IMR-90 (cell line): ENCODE results near the gene RUNDC3A. TPM values are rescaled to one million over a fixed set of nuclear protein-coding genes. Genes with fewer than 3 reads are reported as not detected.

Source experiments
- ATAC-seq: fragments of 200-7000 bp; cut with Tn5 transposase; 2 replicates; pipeline ENCODE4 v1.9.1; 2020; ENCODE audit warnings: low read depth, mild to moderate bottlenecking, moderate library complexity
- Bru-seq: library from RNA; stranded (reverse); fragments of 400-500 nt; gene quantifications from one replicate; lab custom pipeline; 2021; lab: Mats Ljungman, UMichigan
- BruChase-seq, 2 experiments: library from RNA; stranded (reverse); fragments of 400-500 nt; gene quantifications; one replicate each; lab custom pipeline; 2021; lab: Mats Ljungman, UMichigan
- BruUV-seq: library from RNA; stranded (reverse); fragments of 400-500 nt; replicated peaks from 2 replicates; lab custom pipeline; 2021; lab: Mats Ljungman, UMichigan
- CTCF ChIA-PET: fragments of 300-600 bp; formaldehyde crosslinking; extraction: SDS; loops from one replicate; lab custom pipeline; 2021; ENCODE audit warnings: antibody characterized with exemption; lab: Yijun Ruan, JAX
- POLR2A ChIA-PET: fragments of 300-600 bp; sonication (Branson Sonifier 250); formaldehyde crosslinking; loops from one replicate; lab custom pipeline; 2022; ENCODE audit warnings: antibody characterized with exemption; ENCODE audit not compliant: unreplicated experiment; lab: Charles Lee
- DNase-seq: peaks from one replicate; pipeline ENCODE4 v3.0.0; 2013
- H2AFZ ChIP-seq: replicated peaks from 2 replicates; pipeline ENCODE3; 2013; ENCODE audit warnings: low read length, mild to moderate bottlenecking; ENCODE audit not compliant: poor library complexity
- H2AK5ac ChIP-seq: 2 replicates; pipeline ENCODE4 v1.6.1; 2013; ENCODE audit warnings: low read depth, low read length, inconsistent platforms
- H2AK9ac ChIP-seq: replicated peaks from 2 replicates; pipeline ENCODE3; 2013; ENCODE audit warnings: mild to moderate bottlenecking, low read depth, low read length, moderate library complexity; ENCODE audit not compliant: poor library complexity
- H2BK120ac ChIP-seq: 2 replicates; pipeline ENCODE4 v1.6.1; 2013; ENCODE audit warnings: low read depth, low read length, inconsistent platforms
- H2BK15ac ChIP-seq: 3 replicates; pipeline ENCODE4 v1.6.1; 2013; ENCODE audit warnings: low read depth, low read length, inconsistent platforms
- H2BK20ac ChIP-seq: 2 replicates; pipeline ENCODE4 v1.6.1; 2013; ENCODE audit warnings: low read depth, mild to moderate bottlenecking, inconsistent platforms, low read length, moderate library complexity
- H2BK5ac ChIP-seq: 2 replicates; pipeline ENCODE4 v1.6.1; 2013; ENCODE audit warnings: mild to moderate bottlenecking, low read depth, low read length, inconsistent platforms; ENCODE audit not compliant: poor library complexity, severe bottlenecking
- H3K14ac ChIP-seq: replicated peaks from 2 replicates; pipeline ENCODE4 v1.6.1; 2013; ENCODE audit warnings: low read depth, low read length, inconsistent platforms
- H3K18ac ChIP-seq: 2 replicates; pipeline ENCODE4 v1.6.1; 2013; ENCODE audit warnings: low read depth, low read length, control low read depth
- H3K23ac ChIP-seq: 2 replicates; pipeline ENCODE4 v1.6.1; 2013; ENCODE audit warnings: low read depth, low read length, inconsistent platforms
- H3K27ac ChIP-seq: 2 replicates; pipeline ENCODE4 v1.5.1; 2013; ENCODE audit warnings: mild to moderate bottlenecking, control low read depth, low read length; ENCODE audit not compliant: insufficient read depth
- H3K27me3 ChIP-seq: 2 replicates; pipeline ENCODE4 v1.6.1; 2013; ENCODE audit warnings: low read length; ENCODE audit not compliant: control insufficient read depth, insufficient read depth
- H3K36me3 ChIP-seq: 2 replicates; pipeline ENCODE4 v1.6.1; 2013; ENCODE audit warnings: low read length, mixed read lengths; ENCODE audit not compliant: control insufficient read depth, insufficient read depth
- H3K4ac ChIP-seq: 2 replicates; pipeline ENCODE4 v1.6.1; 2013; ENCODE audit warnings: low read depth, low read length, inconsistent platforms
- H3K4me1 ChIP-seq: 2 replicates; pipeline ENCODE4 v1.6.1; 2013; ENCODE audit warnings: low read length, mixed read lengths; ENCODE audit not compliant: control insufficient read depth, insufficient read depth
- H3K4me2 ChIP-seq: 2 replicates; pipeline ENCODE4 v1.6.1; 2013; ENCODE audit warnings: low read depth, mild to moderate bottlenecking, control low read depth, low read length, moderate library complexity
- H3K4me3 ChIP-seq: 2 replicates; pipeline ENCODE4 v1.5.1; 2013; ENCODE audit warnings: low read depth, mild to moderate bottlenecking, control low read depth, low read length, moderate library complexity; ENCODE audit not compliant: insufficient read depth
- H3K56ac ChIP-seq: 2 replicates; pipeline ENCODE4 v1.6.1; 2013; ENCODE audit warnings: low read length, inconsistent platforms; ENCODE audit not compliant: insufficient read depth; ENCODE audit errors: extremely low read depth
- H3K79me1 ChIP-seq, 2 experiments: 2 replicates each; pipeline ENCODE4 v1.6.1; 2013; ENCODE audit warnings: low read length in 2 of 2, inconsistent platforms in 1 of 2, low read depth in 1 of 2
- H3K9ac ChIP-seq: 2 replicates; pipeline ENCODE4 v1.6.1; 2013; ENCODE audit warnings: low read depth, low read length, control low read depth
- H3K9me1 ChIP-seq: 2 replicates; pipeline ENCODE4 v1.6.1; 2013; ENCODE audit warnings: low read length, inconsistent platforms; ENCODE audit not compliant: insufficient read depth
- H3K9me3 ChIP-seq: 2 replicates; pipeline ENCODE4 v1.6.1; 2013; ENCODE audit warnings: low read length; ENCODE audit not compliant: control insufficient read depth, insufficient read depth
- H4K20me1 ChIP-seq: 2 replicates; pipeline ENCODE4 v1.6.1; 2013; ENCODE audit warnings: low read length, inconsistent platforms; ENCODE audit not compliant: insufficient read depth
- H4K5ac ChIP-seq: 2 replicates; pipeline ENCODE4 v1.6.1; 2013; ENCODE audit warnings: mild to moderate bottlenecking, low read depth, low read length, control low read depth
- H4K8ac ChIP-seq, 2 experiments: 2 replicates each; pipeline ENCODE4 v1.6.1; 2013; ENCODE audit warnings: low read depth in 2 of 2, low read length in 2 of 2, control low read depth in 1 of 2, inconsistent platforms in 1 of 2
- H4K91ac ChIP-seq: 2 replicates; pipeline ENCODE4 v1.6.1; 2013; ENCODE audit warnings: low read depth, low read length, inconsistent platforms; ENCODE audit not compliant: insufficient read depth
- ELK1 ChIP-seq: fragments of 150-350 bp; IDR thresholded peaks from 2 replicates; pipeline ENCODE4 v1.6.1; 2016; ENCODE audit warnings: low read depth, mild to moderate bottlenecking, low read length, moderate library complexity, borderline replicate concordance
- FOS ChIP-seq: fragments of 150-350 bp; IDR thresholded peaks from 2 replicates; pipeline ENCODE4 v1.6.1; 2016; ENCODE audit warnings: low read depth, low read length
- MAFK ChIP-seq: IDR thresholded peaks from 2 replicates; pipeline ENCODE4 v1.6.1; 2012; ENCODE audit warnings: low read depth, low read length, improper control_type of control experiment
- MAZ ChIP-seq: IDR thresholded peaks from 2 replicates; pipeline ENCODE4 v1.6.1; 2012; ENCODE audit warnings: low read depth, mild to moderate bottlenecking, low read length, improper control_type of control experiment, moderate library complexity, borderline replicate concordance
- MXI1 ChIP-seq: IDR thresholded peaks from 2 replicates; pipeline ENCODE4 v1.6.1; 2012; ENCODE audit warnings: low read depth, mild to moderate bottlenecking, low read length, moderate library complexity, borderline replicate concordance
- POLR2A ChIP-seq: IDR thresholded peaks from 2 replicates; pipeline ENCODE4 v1.6.1; 2012; ENCODE audit warnings: mild to moderate bottlenecking, low read depth, low read length
- WGBS, 2 experiments: methylation state at CpG; one replicate each; pipeline versions ENCODE4 v1.1.5 to v1.1.7; 2013; ENCODE audit warnings: missing lambda C conversion rate in 2 of 2; ENCODE audit not compliant: insufficient read length in 1 of 2; ENCODE audit errors: extremely low coverage in 2 of 2; 5-methylcytosine and 5-hydroxymethylcytosine counted together
- dilution Hi-C: fragments of 300-500 bp; cut with HindIII; formaldehyde crosslinking; loops from one replicate; pipeline ENCODE4 v1.14.3; 2018; ENCODE audit warnings: low sequenced_read_pairs; ENCODE audit not compliant: unreplicated experiment
- in situ Hi-C: fragments of 300-500 bp; cut with MboI; formaldehyde crosslinking; loops from 3 replicates; pipeline ENCODE4 v1.14.3; 2019; ENCODE audit warnings: low sequenced_read_pairs, inconsistent platforms, mixed read lengths
- intact Hi-C: fragments of 100-400 bp; cut with micrococcal nuclease; formaldehyde crosslinking; loops from 2 replicates; pipeline ENCODE4 v1.10.0; 2022
- long read RNA-seq: library from polyadenylated mRNA; unstranded; transcript quantifications from one replicate; pipeline ENCODE4 v2.0.0, GENCODE V29; 2021; ENCODE audit not compliant: unreplicated experiment
- polyA plus RNA-seq, 3 experiments: library from polyadenylated mRNA; depleted of rRNA; stranded (reverse); fragments of >200 nt; gene quantifications; 2 replicates each; pipeline ENCODE4 v1.2.3, GENCODE V29; 2012; ENCODE audit warnings: low replicate concordance in 1 of 3
- total RNA-seq: library from RNA; depleted of rRNA; stranded (reverse); fragments of >200 nt; gene quantifications from 2 replicates; pipeline ENCODE4 v1.2.3, GENCODE V29; 2012; rRNA removed

The RUNDC3A gene
- total RNA-seq (under 0.01 TPM in 2 replicates), polyA plus RNA-seq (2012; rRNA removed) (0.07 and 0.34 TPM in 2 replicates), Bru-seq, nascent RNA (not detected), BruChase-seq, experiment 1, labeled RNA remaining after a 6-hour chase (percentile 13 among the genes with signal in this experiment), BruChase-seq, experiment 2, labeled RNA remaining after a 2-hour chase (percentile 16 among the genes with signal in this experiment)
- polyA plus RNA-seq (2012; cell fraction: cytosol; rRNA removed) = 0.16 and 0.18 TPM in 2 replicates
- 0.51 and 0.57 TPM in 2 replicates for polyA plus RNA-seq (2012; cell fraction: nucleus; rRNA removed; ENCODE audit: low replicate concordance)
- long read RNA-seq = 0 reads

GRCh38 chr17:44308320-44308818, at the start of gene RUNDC3A:
RUNDC3A (plus strand) TSS chr17:44308601; CDS start chr17:44308833, 232 bp downstream.
- no peak within 1 kb of the TSS for H3K56ac ChIP-seq
- H4K5ac ChIP-seq = no peak within 1 kb of the TSS
- H3K4ac ChIP-seq = no peak within 1 kb of the TSS
- H4K20me1 ChIP-seq = no peaks in the 10 kb centered on the region
- peak; percentile 96 for TF ChIP-seq MAZ
- TF ChIP-seq FOS = no peak
- TF ChIP-seq MAFK = no peak
- TF ChIP-seq ELK1 = no peak
- 0 out of 2 replicates have a peak, but pooled peaks have one; percentile 66 for TF ChIP-seq MXI1
- no peak for TF ChIP-seq POLR2A
- H3K27me3 ChIP-seq = peaks cover 50% of the 10 kb centered on the region
- H3K4me1 ChIP-seq = peaks cover 4% of the 10 kb centered on the region; the same call in 1 of the 2 replicates
- no peaks in the 10 kb centered on the region for H3K79me1 ChIP-seq
- H4K91ac ChIP-seq = no peak within 1 kb of the TSS
- H3K27ac ChIP-seq = no peak within 1 kb of the TSS
- H3K18ac ChIP-seq = no peak within 1 kb of the TSS
- H3K36me3 ChIP-seq = no peaks in the 10 kb centered on the region
- intact Hi-C loops (loop anchor here (5.0 kb wide), 1 partner anchor 86 kb away; no protein-coding TSS in a partner anchor), in situ Hi-C loops (no loop called here), dilution Hi-C loops (no loop called here)
- H2BK20ac ChIP-seq = no peak within 1 kb of the TSS
- BruUV-seq = no TSS peak
- no peak within 1 kb of the TSS for H3K9ac ChIP-seq
- H3K4me3 ChIP-seq = peak within 1 kb of the TSS; percentile 41
- peak within 1 kb of the TSS; percentile 86 for H2AFZ ChIP-seq
- no peak within 1 kb of the TSS for H2BK120ac ChIP-seq
- peak; percentile 69 for DNase-seq
- no peak within 1 kb of the TSS for H2BK5ac ChIP-seq
- CTCF ChIA-PET = no interaction called here
- no peak within 1 kb of the TSS for H2AK9ac ChIP-seq
- H3K14ac ChIP-seq = no peak within 1 kb of the TSS
- H3K23ac ChIP-seq = no peak within 1 kb of the TSS
- no CpG with 5 or more reads among the region's 39 CpGs for WGBS, 2 experiments
- no peaks in the 10 kb centered on the region for H3K9me3 ChIP-seq
- POLR2A ChIA-PET = interaction anchor here (0.5 to 0.8 kb wide), 2 partner anchors 9 to 109 kb away, joined by 3 to 4 read pairs; partner anchors contain the start of gene ATXN7L3
- H3K4me2 ChIP-seq = peak within 1 kb of the TSS; percentile 89
- H4K8ac ChIP-seq = no peak within 1 kb of the TSS
- ATAC-seq = peak; percentile 100
- H2AK5ac ChIP-seq = no peak within 1 kb of the TSS
- H2BK15ac ChIP-seq = no peak within 1 kb of the TSS
- H3K9me1 ChIP-seq = no peaks in the 10 kb centered on the region
